HepG2 (cell line): ENCODE data around the gene FGL2. TPM values are rescaled to one million over a fixed set of nuclear protein-coding genes. Genes with fewer than 3 reads are reported as not detected.

Source experiments
- ATAC-seq: fragments of 200-7000 bp; cut with Tn5 transposase; 3 replicates; pipeline ENCODE4 v1.9.1; 2020; ENCODE audit warnings: mild to moderate bottlenecking, moderate library complexity
- BruUV-seq: library from RNA; stranded (reverse); fragments of 400-500 nt; replicated peaks from 2 replicates; lab custom pipeline; 2021; lab: Mats Ljungman, UMichigan
- CTCF ChIA-PET: fragments of 300-600 bp; formaldehyde crosslinking; extraction: SDS; loops from one replicate; lab custom pipeline; 2021; ENCODE audit warnings: low total read pairs, inconsistent platforms, low intra/inter-chr PET ratio; lab: Yijun Ruan, JAX
- POLR2A ChIA-PET: fragments of 350-600 bp; sonication (Branson Sonifier 250); formaldehyde crosslinking; loops from one replicate; lab custom pipeline; 2020; ENCODE audit warnings: antibody characterized with exemption, inconsistent platforms; lab: Yijun Ruan, JAX
- DNase-seq: peaks from one replicate; pipeline ENCODE4 v3.0.0-alpha.2; 2015; ENCODE audit warnings: low spot score
- FAIRE-seq: peaks from 3 replicates; lab custom pipeline; 2011; peaks lifted over from hg19 to GRCh38; lab: Jason Lieb, UNC
- H2AFZ ChIP-seq: one replicate; pipeline ENCODE4 v1.6.1; 2011; ENCODE audit warnings: low read length, inconsistent platforms
- H3K27ac ChIP-seq: fragments of 300-600 bp; 3 replicates; pipeline ENCODE4 v1.8.0; 2011; ENCODE audit warnings: mixed run types, mild to moderate bottlenecking, mixed read lengths, low read length, inconsistent platforms; ENCODE audit not compliant: insufficient read depth; ENCODE audit errors: extremely low read length
- H3K27me3 ChIP-seq, 2 experiments: fragments of 200-600 bp in 1 of 2; 2 replicates in 1 of 2; 3 replicates in 1 of 2; pipeline versions ENCODE4 v1.6.0 to v1.8.0; 2011; ENCODE audit warnings: low read length in 2 of 2, mild to moderate bottlenecking in 2 of 2, moderate library complexity in 2 of 2, inconsistent platforms in 1 of 2; ENCODE audit not compliant: insufficient read depth in 2 of 2, control insufficient read depth in 1 of 2
- H3K36me3 ChIP-seq, 2 experiments: fragments of 200-600 bp in 1 of 2; replicated peaks in 1 of 2; 2 replicates in 1 of 2; 3 replicates in 1 of 2; pipeline versions ENCODE4 v1.5.1 to v1.8.0; 2011; ENCODE audit warnings: low read length in 2 of 2, inconsistent platforms in 1 of 2; ENCODE audit not compliant: insufficient read depth in 2 of 2, control insufficient read depth in 1 of 2
- H3K4me1 ChIP-seq: 2 replicates; pipeline ENCODE4 v1.5.1; 2012; ENCODE audit warnings: low read length, inconsistent platforms; ENCODE audit not compliant: insufficient read depth
- H3K4me2 ChIP-seq: 2 replicates; pipeline ENCODE4 v1.6.0; 2011; ENCODE audit warnings: low read depth, low read length, inconsistent platforms
- H3K4me3 ChIP-seq, 3 experiments: fragments of 200-600 bp in 1 of 3; sonication (generic), shearing (Covaris generic) in 1 of 3; replicated peaks in 1 of 3; 2 replicates each; pipeline ENCODE4 v1.5.1; 2011 to 2016; ENCODE audit warnings: low read length in 3 of 3, inconsistent platforms in 2 of 3, low read depth in 2 of 3, mild to moderate bottlenecking in 2 of 3, control low read depth in 1 of 3, mixed read lengths in 1 of 3; ENCODE audit not compliant: insufficient read depth in 1 of 3
- H3K79me2 ChIP-seq: one replicate; pipeline ENCODE4 v1.6.1; 2011; ENCODE audit warnings: low read length, inconsistent platforms; ENCODE audit not compliant: insufficient read depth
- H3K9ac ChIP-seq: 2 replicates; pipeline ENCODE4 v1.6.0; 2011; ENCODE audit warnings: mild to moderate bottlenecking, low read depth, low read length, inconsistent platforms; ENCODE audit not compliant: insufficient read depth
- H3K9me3 ChIP-seq: 2 replicates; pipeline ENCODE4 v1.5.1; 2012; ENCODE audit warnings: mild to moderate bottlenecking, low read length
- H4K20me1 ChIP-seq: 2 replicates; pipeline ENCODE4 v1.6.0; 2011; ENCODE audit warnings: inconsistent platforms, mild to moderate bottlenecking, low read length, moderate library complexity; ENCODE audit not compliant: insufficient read depth
- CEBPZ ChIP-seq: IDR thresholded peaks from 2 replicates; pipeline ENCODE4 v1.6.1; 2012; ENCODE audit warnings: low read length, improper control_type of control experiment
- ETV6 ChIP-seq: sonication (generic); formaldehyde crosslinking; conservative IDR thresholded peaks from 2 replicates; pipeline ENCODE4 v1.4.0; 2020; ENCODE audit warnings: missing genetic modification reagents
- FOXA1 ChIP-seq, 2 experiments: fragments of 450-650 bp in 1 of 2; sonication (generic) in 1 of 2; formaldehyde crosslinking in 1 of 2; IDR thresholded peaks; 2 replicates each; pipeline versions ENCODE4 v1.4.0 to v1.6.1; 2016 to 2020; ENCODE audit warnings: missing genetic modification reagents in 1 of 2
- MLX ChIP-seq: IDR thresholded peaks from 2 replicates; pipeline ENCODE4 v1.6.1; 2016
- PAXIP1 ChIP-seq: sonication (generic); formaldehyde crosslinking; conservative IDR thresholded peaks from 2 replicates; pipeline ENCODE4 v1.4.0; 2020; ENCODE audit warnings: mild to moderate bottlenecking, missing genetic modification reagents, moderate library complexity
- TMF1 ChIP-seq: sonication (generic); formaldehyde crosslinking; IDR thresholded peaks from 2 replicates; pipeline ENCODE4 v1.8.1; 2022; ENCODE audit warnings: low read depth, missing genetic modification reagents
- ZFP41 ChIP-seq: sonication (generic); formaldehyde crosslinking; IDR thresholded peaks from 2 replicates; pipeline ENCODE4 v1.4.0; 2020; ENCODE audit warnings: mild to moderate bottlenecking, missing genetic modification reagents, borderline replicate concordance
- ZNF773 ChIP-seq: sonication (generic); formaldehyde crosslinking; IDR thresholded peaks from 2 replicates; pipeline ENCODE4 v1.4.0; 2020; ENCODE audit warnings: missing genetic modification reagents, borderline replicate concordance
- WGBS: methylation state at CpG from one replicate; pipeline ENCODE4 v1.1.6; 2017; ENCODE audit warnings: low lambda C conversion rate; 5-methylcytosine and 5-hydroxymethylcytosine counted together
- in situ Hi-C: cut with HindIII; loops from 2 replicates; pipeline ENCODE4 v1.10.0; 2017; ENCODE audit warnings: low pct_unique_long_range_greater_than_20kb; ENCODE audit not compliant: extremely low pct_ligation_motif_present
- intact Hi-C: fragments of 100-400 bp; cut with micrococcal nuclease; formaldehyde crosslinking; loops from one replicate; pipeline ENCODE4 v1.10.0; 2022; ENCODE audit not compliant: unreplicated experiment
- polyA plus RNA-seq, 8 experiments: library from polyadenylated mRNA; depleted of rRNA in 3 of 8; stranded (reverse) in 7 of 8; unstranded in 1 of 8; fragments of >200 nt; fragmentation: Illumina TruSeq in 4 of 8; extraction: Trizol in 4 of 8; gene quantifications; 2 replicates each; pipeline versions ENCODE4 v1.2.1 to v1.2.3, GENCODE V29; 2011 to 2016; ENCODE audit warnings: low read depth in 4 of 8, missing spikeins in 1 of 8, mixed read lengths in 1 of 8; ENCODE audit not compliant: insufficient read depth in 1 of 8
- total RNA-seq, 5 experiments: library from RNA; depleted of rRNA; stranded (reverse); fragments of >200 nt; fragmentation: Illumina TruSeq; extraction: Trizol; gene quantifications; 2 replicates each; pipeline ENCODE4 v1.2.3, GENCODE V29; 2016; ENCODE audit warnings: low read depth in 1 of 5
- TF ChIP-seq, protein P1 (sequence below): sonication (generic); formaldehyde crosslinking; IDR thresholded peaks from 2 replicates; pipeline ENCODE4 v1.4.0; 2020; ENCODE audit warnings: missing genetic modification reagents
- TF ChIP-seq, protein P2 (sequence below): sonication (generic); formaldehyde crosslinking; IDR thresholded peaks from 2 replicates; pipeline ENCODE4 v1.5.1; 2020; ENCODE audit warnings: mild to moderate bottlenecking, missing genetic modification reagents

Gene FGL2
- total and polyA plus RNA-seq, 2 of the 13 experiments (the other 11 are each of a cell fraction or from before 2014, with no cell fraction given) = 0.04 to 0.15 TPM

DNA sequence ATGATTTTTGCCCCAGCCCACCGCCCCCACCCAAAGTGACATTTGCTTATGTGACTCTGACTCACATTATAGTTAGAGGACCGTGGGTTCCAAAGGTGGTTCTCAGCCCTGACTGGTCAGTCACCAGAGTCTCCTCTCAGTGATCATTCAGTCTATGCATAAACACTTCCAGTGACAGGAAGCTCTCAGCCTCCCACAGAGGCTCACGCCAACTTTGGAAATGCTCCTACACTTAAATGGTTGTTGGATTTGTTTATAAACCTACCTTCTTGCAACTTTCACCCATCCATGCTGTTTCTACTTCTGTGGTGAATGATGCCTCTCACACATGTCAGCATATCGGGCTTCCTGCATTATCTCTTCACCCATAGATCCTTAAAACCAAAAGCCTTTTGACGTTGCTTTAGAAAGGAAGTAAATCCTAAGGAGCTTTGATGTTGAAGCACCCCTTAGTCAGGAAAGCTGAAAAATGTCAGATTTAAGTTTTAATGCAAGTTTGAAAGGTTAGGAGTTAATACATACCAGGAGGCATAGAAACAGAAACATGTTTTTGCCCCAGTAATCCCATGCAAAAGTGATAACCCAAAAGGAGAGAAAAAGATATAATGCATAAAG, 46.5 kb upstream of the FGL2 start:
- BruUV-seq = no TSS peak
- ATAC-seq (peak; percentile 88), FAIRE-seq (peak; percentile 32), DNase-seq (peak; percentile 19)
- in situ Hi-C loops = loop anchor here (10.0 kb wide), 1 partner anchor 121 kb away; the partner anchor contains the start of gene CCDC146
- intact Hi-C loops = loop anchor here (2.0 kb wide), 1 partner anchor 85 kb away; no protein-coding TSS in a partner anchor
- WGBS = 5% methylated on average over 4 of the region's 5 CpGs
- H3K4me3 ChIP-seq = peak overlapping the region; percentile 4 to 49 (median 45); a peak in 5 of 6 replicates
- H3K9me3 ChIP-seq = no peaks in the 10 kb centered on the region
- peaks cover 35% of the 10 kb centered on the region for H3K4me1 ChIP-seq
- no peaks in the 10 kb centered on the region for H4K20me1 ChIP-seq
- H3K9ac ChIP-seq = peak overlapping the region; percentile 32; the same call in 1 of the 2 replicates
- ChIA-PET POLR2A (interaction anchor here (1.2 kb wide), 1 partner anchor 124 kb away, joined by 3 read pairs; the partner anchor contains the start of gene CCDC146), CTCF (no interaction called here)
- no peaks in the 10 kb centered on the region for H3K27me3 ChIP-seq
- H3K36me3 ChIP-seq = no peaks in the 10 kb centered on the region
- peak overlapping the region; percentile 49 for H2AFZ ChIP-seq
- no peaks in the 10 kb centered on the region for H3K79me2 ChIP-seq
- H3K27ac ChIP-seq = peak overlapping the region; percentile 63
- H3K4me2 ChIP-seq = peak overlapping the region; percentile 82
- no peak for TF ChIP-seq TMF1 (CRISPR knock-in tag)
- no peak for TF ChIP-seq ZFP41 (CRISPR knock-in tag)
- TF ChIP-seq ETV6 (CRISPR knock-in tag) = no peak
- no peak for TF ChIP-seq MLX (CRISPR knock-in tag)
- no peak for TF ChIP-seq ZNF773 (CRISPR knock-in tag)
- TF ChIP-seq, protein P1, sequence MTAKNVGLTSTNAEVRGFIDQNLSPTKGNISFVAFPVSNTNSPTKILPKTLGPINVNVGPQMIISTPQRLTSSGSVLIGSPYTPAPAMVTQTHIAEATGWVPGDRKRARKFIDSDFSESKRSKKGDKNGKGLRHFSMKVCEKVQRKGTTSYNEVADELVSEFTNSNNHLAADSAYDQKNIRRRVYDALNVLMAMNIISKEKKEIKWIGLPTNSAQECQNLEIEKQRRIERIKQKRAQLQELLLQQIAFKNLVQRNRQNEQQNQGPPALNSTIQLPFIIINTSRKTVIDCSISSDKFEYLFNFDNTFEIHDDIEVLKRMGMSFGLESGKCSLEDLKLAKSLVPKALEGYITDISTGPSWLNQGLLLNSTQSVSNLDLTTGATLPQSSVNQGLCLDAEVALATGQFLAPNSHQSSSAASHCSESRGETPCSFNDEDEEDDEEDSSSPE (CRISPR knock-in tag) = no peak
- TF ChIP-seq FOXA1 (IDR thresholded peaks at IDR 0.05) = no peak
- TF ChIP-seq FOXA1 (CRISPR knock-in tag; IDR thresholded peaks at IDR 0.05) = no peak
- no peak for TF ChIP-seq CEBPZ
- TF ChIP-seq PAXIP1 (CRISPR knock-in tag) = no peak
- TF ChIP-seq, protein P2, sequence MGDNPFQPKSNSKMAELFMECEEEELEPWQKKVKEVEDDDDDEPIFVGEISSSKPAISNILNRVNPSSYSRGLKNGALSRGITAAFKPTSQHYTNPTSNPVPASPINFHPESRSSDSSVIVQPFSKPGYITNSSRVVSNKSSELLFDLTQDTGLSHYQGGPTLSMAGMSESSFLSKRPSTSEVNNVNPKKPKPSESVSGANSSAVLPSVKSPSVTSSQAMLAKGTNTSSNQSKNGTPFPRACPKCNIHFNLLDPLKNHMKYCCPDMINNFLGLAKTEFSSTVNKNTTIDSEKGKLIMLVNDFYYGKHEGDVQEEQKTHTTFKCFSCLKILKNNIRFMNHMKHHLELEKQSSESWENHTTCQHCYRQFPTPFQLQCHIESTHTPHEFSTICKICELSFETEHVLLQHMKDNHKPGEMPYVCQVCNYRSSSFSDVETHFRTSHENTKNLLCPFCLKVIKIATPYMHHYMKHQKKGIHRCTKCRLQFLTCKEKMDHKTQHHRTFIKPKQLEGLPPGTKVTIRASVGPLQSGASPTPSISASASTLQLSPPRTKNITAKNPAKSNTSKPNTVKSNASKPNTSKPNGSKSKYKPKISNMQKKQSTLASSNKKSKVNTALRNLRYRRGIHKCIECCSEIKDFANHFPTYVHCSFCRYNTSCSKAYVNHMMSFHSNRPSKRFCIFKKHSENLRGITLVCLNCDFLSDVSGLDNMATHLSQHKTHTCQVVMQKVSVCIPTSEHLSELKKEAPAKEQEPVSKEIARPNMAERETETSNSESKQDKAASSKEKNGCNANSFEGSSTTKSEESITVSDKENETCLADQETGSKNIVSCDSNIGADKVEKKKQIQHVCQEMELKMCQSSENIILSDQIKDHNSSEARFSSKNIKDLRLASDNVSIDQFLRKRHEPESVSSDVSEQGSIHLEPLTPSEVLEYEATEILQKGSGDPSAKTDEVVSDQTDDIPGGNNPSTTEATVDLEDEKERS (CRISPR knock-in tag) = no peak
